OCI-LY7 (cell line): Measurements from ENCODE around the gene GTF2H3. TPM values are rescaled to one million over a fixed set of nuclear protein-coding genes. Genes with fewer than 3 reads are reported as not detected.

Experiments
- BruUV-seq: library from RNA; stranded (reverse); fragments of 400-500 nt; replicated peaks from 2 replicates; lab custom pipeline; 2021; lab: Mats Ljungman, UMichigan
- CTCF ChIA-PET: fragments of 300-600 bp; sonication (Branson Sonifier 250); formaldehyde crosslinking; loops from one replicate; lab custom pipeline; 2022; ENCODE audit warnings: antibody characterized with exemption; ENCODE audit not compliant: unreplicated experiment; lab: Charles Lee
- POLR2A ChIA-PET: fragments of 300-600 bp; sonication (Branson Sonifier 250); formaldehyde crosslinking; loops from one replicate; lab custom pipeline; 2022; ENCODE audit warnings: antibody characterized with exemption; lab: Charles Lee
- DNase-seq: peaks from one replicate; pipeline ENCODE4 v3.0.0-alpha.2; 2015; ENCODE audit warnings: low spot score
- H2AFZ ChIP-seq: fragments of 200-600 bp; sonication (generic), shearing (Covaris generic); 2 replicates; pipeline ENCODE4 v1.6.1; 2014; ENCODE audit warnings: mild to moderate bottlenecking, antibody characterized with exemption, low read length, moderate library complexity
- H3K27ac ChIP-seq: fragments of 200-600 bp; sonication (generic); 2 replicates; pipeline ENCODE4 v1.5.1; 2014; ENCODE audit warnings: mixed run types, low read depth, mild to moderate bottlenecking, moderate library complexity, low read length, inconsistent platforms; ENCODE audit not compliant: poor library complexity, severe bottlenecking
- H3K36me3 ChIP-seq: fragments of 200-600 bp; sonication (generic); 2 replicates; pipeline ENCODE4 v1.6.1; 2014; ENCODE audit warnings: mild to moderate bottlenecking, antibody characterized with exemption, low read length, moderate library complexity, mixed read lengths; ENCODE audit not compliant: insufficient read depth
- H3K4me1 ChIP-seq: fragments of 200-600 bp; sonication (generic); 2 replicates; pipeline ENCODE4 v1.5.1; 2014; ENCODE audit warnings: mild to moderate bottlenecking, low read length; ENCODE audit not compliant: insufficient read depth, poor library complexity, severe bottlenecking
- H3K4me2 ChIP-seq: fragments of 200-600 bp; sonication (generic); 2 replicates; pipeline ENCODE4 v1.6.1; 2014; ENCODE audit warnings: mild to moderate bottlenecking, low read length
- H3K4me3 ChIP-seq: fragments of 200-600 bp; sonication (generic); 2 replicates; pipeline ENCODE4 v1.5.1; 2014; ENCODE audit warnings: mild to moderate bottlenecking, low read depth, low read length; ENCODE audit not compliant: poor library complexity, severe bottlenecking
- H3K79me2 ChIP-seq: fragments of 200-600 bp; sonication (generic); 2 replicates; pipeline ENCODE4 v1.6.1; 2016; ENCODE audit warnings: low read depth, mild to moderate bottlenecking, low read length, moderate library complexity, mixed read lengths; ENCODE audit not compliant: insufficient read depth
- H3K9me2 ChIP-seq: fragments of 200-600 bp; sonication (generic); 2 replicates; pipeline ENCODE4 v1.6.1; 2016; ENCODE audit warnings: mild to moderate bottlenecking, low read length, mixed read lengths; ENCODE audit not compliant: insufficient read depth
- H3K9me3 ChIP-seq: fragments of 200-600 bp; sonication (generic); 2 replicates; pipeline ENCODE4 v1.6.1; 2014; ENCODE audit warnings: mild to moderate bottlenecking, mixed run types, low read length, mixed read lengths
- H4K20me1 ChIP-seq: fragments of 200-600 bp; sonication (generic); 2 replicates; pipeline ENCODE4 v1.6.1; 2014; ENCODE audit warnings: mild to moderate bottlenecking, antibody characterized with exemption, low read length, moderate library complexity, mixed read lengths; ENCODE audit not compliant: insufficient read depth
- EZH2phosphoT487 ChIP-seq: fragments of 200-600 bp; sonication (generic); IDR thresholded peaks from 2 replicates; pipeline ENCODE4 v1.6.1; 2018; ENCODE audit warnings: low read depth, borderline replicate concordance, mild to moderate bottlenecking, mixed run types, antibody characterized with exemption, low read length, moderate library complexity, mixed read lengths
- intact Hi-C: fragments of 100-400 bp; cut with micrococcal nuclease; formaldehyde crosslinking; loops from one replicate; pipeline ENCODE4 v1.10.0; 2022; ENCODE audit not compliant: unreplicated experiment
- total RNA-seq, 2 experiments: library from RNA; depleted of rRNA in 1 of 2; stranded (reverse); fragments of >200 nt in 1 of 2; shearing (Covaris generic) in 1 of 2; gene quantifications; 2 replicates each; pipeline ENCODE4 v1.2.3, GENCODE V29; 2014 to 2022
- TF ChIP-seq, protein P1 (sequence below): fragments of 200-600 bp; sonication (generic); conservative IDR thresholded peaks from 2 replicates; pipeline ENCODE4 v1.5.1; 2014; ENCODE audit warnings: mild to moderate bottlenecking, antibody characterized with exemption, low read length, moderate library complexity, mixed read lengths

Gene GTF2H3
- total RNA-seq, 2 experiments from 2014 or later = 18.1 to 51.5 TPM

DNA sequence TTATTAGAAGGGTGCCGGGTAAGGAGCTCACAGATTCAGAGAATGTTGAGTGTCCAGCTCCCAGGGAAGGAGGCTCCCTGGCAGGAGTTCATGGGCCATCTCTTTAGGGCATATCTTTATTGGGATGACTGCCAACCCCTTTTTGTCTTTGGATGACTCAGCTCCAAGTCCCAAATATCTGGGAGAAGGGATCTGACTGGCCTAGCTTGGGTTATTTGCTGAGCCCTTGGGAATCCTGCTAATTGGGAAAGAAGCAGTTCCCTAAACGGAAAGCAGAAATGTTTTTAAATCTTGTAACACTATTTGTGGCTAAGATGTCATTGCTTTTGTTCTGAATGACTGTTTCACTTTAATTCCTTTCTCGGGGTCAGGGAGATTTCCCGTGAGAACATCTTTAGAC, 19.1 kb upstream of the GTF2H3 start:
- BruUV-seq = no TSS peak
- POLR2A ChIA-PET = no interaction called here
- no peaks in the 10 kb centered on the region for H3K4me1 ChIP-seq
- intact Hi-C loops = no loop called here
- CTCF ChIA-PET = no interaction called here
- H3K36me3 ChIP-seq = peaks cover 94% of the 10 kb centered on the region
- no peaks in the 10 kb centered on the region; the same call in 1 of the 2 replicates for H4K20me1 ChIP-seq
- TF ChIP-seq EZH2phosphoT487 = no peak
- TF ChIP-seq, protein P1, sequence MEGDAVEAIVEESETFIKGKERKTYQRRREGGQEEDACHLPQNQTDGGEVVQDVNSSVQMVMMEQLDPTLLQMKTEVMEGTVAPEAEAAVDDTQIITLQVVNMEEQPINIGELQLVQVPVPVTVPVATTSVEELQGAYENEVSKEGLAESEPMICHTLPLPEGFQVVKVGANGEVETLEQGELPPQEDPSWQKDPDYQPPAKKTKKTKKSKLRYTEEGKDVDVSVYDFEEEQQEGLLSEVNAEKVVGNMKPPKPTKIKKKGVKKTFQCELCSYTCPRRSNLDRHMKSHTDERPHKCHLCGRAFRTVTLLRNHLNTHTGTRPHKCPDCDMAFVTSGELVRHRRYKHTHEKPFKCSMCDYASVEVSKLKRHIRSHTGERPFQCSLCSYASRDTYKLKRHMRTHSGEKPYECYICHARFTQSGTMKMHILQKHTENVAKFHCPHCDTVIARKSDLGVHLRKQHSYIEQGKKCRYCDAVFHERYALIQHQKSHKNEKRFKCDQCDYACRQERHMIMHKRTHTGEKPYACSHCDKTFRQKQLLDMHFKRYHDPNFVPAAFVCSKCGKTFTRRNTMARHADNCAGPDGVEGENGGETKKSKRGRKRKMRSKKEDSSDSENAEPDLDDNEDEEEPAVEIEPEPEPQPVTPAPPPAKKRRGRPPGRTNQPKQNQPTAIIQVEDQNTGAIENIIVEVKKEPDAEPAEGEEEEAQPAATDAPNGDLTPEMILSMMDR = no peak
- no peak overlapping the region for H3K27ac ChIP-seq
- 0 out of 2 replicates have a peak, but pooled peaks cover 4% of the 10 kb centered on the region for H3K79me2 ChIP-seq
- no peaks in the 10 kb centered on the region for H3K9me3 ChIP-seq
- no peaks in the 10 kb centered on the region for H3K9me2 ChIP-seq
- no peak overlapping the region for H3K4me3 ChIP-seq
- DNase-seq = no peak
- H3K4me2 ChIP-seq = no peak overlapping the region
- no peak overlapping the region for H2AFZ ChIP-seq

DNA sequence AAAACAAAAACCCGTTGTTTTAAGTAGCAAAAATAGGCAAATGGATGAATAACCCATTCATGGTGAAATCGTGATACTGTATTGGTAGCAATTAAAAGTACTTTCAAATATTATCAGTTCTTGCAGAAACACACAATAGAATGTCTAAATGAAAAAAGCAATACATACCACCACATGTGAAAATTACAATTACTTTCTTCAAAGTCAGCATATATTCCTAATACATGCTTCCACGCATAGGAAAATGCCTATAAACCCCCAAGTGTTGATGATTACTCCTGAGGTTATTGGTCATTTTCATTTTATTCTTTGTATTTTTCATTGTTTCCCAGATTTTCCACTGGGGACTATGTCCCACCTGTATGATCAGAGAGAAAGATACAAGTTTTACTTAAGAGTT, 16.5 kb upstream of the GTF2H3 start:
- POLR2A ChIA-PET = no interaction called here
- Histone ChIP-seq H3K4me3 (no peak overlapping the region), H3K27ac (no peak overlapping the region), H3K4me2 (no peak overlapping the region), H4K20me1 (peaks cover under 1% of the 10 kb centered on the region), H2AFZ (no peak overlapping the region), H3K36me3 (peaks cover 96% of the 10 kb centered on the region), H3K79me2 (no peaks in the 10 kb centered on the region), H3K9me3 (no peaks in the 10 kb centered on the region), H3K9me2 (no peaks in the 10 kb centered on the region), H3K4me1 (no peaks in the 10 kb centered on the region)
- CTCF ChIA-PET = no interaction called here
- DNase-seq = no peak
- BruUV-seq = no TSS peak
- no peak for TF ChIP-seq EZH2phosphoT487
- intact Hi-C loops = no loop called here

DNA sequence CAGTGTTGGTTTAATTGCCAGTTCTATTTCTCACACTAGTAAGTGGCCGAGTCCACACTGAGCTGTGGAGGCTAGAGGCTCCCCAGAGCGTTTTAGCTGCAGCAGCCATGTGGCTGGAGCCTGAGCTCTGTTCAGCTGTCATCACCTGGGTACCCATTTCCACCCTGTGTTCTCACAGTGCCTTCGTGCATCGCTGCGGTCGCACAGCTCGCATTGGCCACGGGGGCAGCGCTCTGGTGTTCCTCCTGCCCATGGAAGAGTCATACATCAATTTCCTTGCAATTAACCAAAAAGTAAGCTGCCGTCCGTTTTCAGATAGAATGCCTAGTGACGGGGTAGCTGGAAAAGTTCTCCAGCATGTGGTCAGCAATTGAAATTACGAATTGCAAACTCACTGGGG, 16.0 kb upstream of the GTF2H3 start:
- no TSS peak for BruUV-seq
- DNase-seq = no peak
- H3K4me1 ChIP-seq = no peaks in the 10 kb centered on the region
- POLR2A ChIA-PET = interaction anchor here (0.6 kb wide), 1 partner anchor 157 kb away, joined by 6 read pairs; no protein-coding TSS in a partner anchor
- H3K4me2 ChIP-seq = no peak overlapping the region
- no peak overlapping the region for H3K27ac ChIP-seq
- H3K9me2 ChIP-seq = no peaks in the 10 kb centered on the region
- CTCF ChIA-PET = no interaction called here
- H3K79me2 ChIP-seq = no peaks in the 10 kb centered on the region
- H2AFZ ChIP-seq = no peak overlapping the region
- no peak for TF ChIP-seq EZH2phosphoT487
- TF ChIP-seq, protein P1 = no peak
- H3K36me3 ChIP-seq = peaks cover 96% of the 10 kb centered on the region
- H3K4me3 ChIP-seq = no peak overlapping the region
- H4K20me1 ChIP-seq = peaks cover 5% of the 10 kb centered on the region
- intact Hi-C loops = no loop called here
- no peaks in the 10 kb centered on the region for H3K9me3 ChIP-seq
